GM21529 (cell line): ENCODE measurements around the gene FYB1.
"Not testable (repeated sequence)": the region's sequence is repeated elsewhere in the genome, so short reads cannot be mapped to it uniquely, and the experiment has no call there.

Experiments used
- ATAC-seq: cut with Tn5 transposase; IDR thresholded peaks from one replicate; pipeline ENCODE4 v1.9.1; 2021; ENCODE audit not compliant: unreplicated experiment

Gene FYB1

GRCh38 chr5:39231705-39232525 lies 12.6 kb upstream of the FYB1 start:
- ATAC-seq = no peak

- ATAC-seq = no peak
Measured at GRCh38 chr5:39228596-39228995, 9.2 kb upstream of the FYB1 start.

GRCh38 chr5:39226558-39226957 lies 7.2 kb upstream of the FYB1 start:
- no peak for ATAC-seq

- no peak for ATAC-seq
Measured at GRCh38 chr5:39226100-39226451, 6.7 kb upstream of the FYB1 start.

GRCh38 chr5:39225405-39226099 lies 6.2 kb upstream of the FYB1 start:
- no peak for ATAC-seq

- no peak for ATAC-seq
Measured at GRCh38 chr5:39224196-39224761, 4.9 kb upstream of the FYB1 start.

GRCh38 chr5:39223565-39224156 lies 4.3 kb upstream of the FYB1 start:
- ATAC-seq = no peak

GRCh38 chr5:39221671-39222070 lies 2.3 kb upstream of the FYB1 start:
- ATAC-seq = not testable (repeated sequence)

- ATAC-seq = no peak
Measured at GRCh38 chr5:39220280-39221030, 1.1 kb upstream of the FYB1 start.

- no peak for ATAC-seq
Measured at GRCh38 chr5:39218482-39219402, 621 bp downstream of the FYB1 start.

GRCh38 chr5:39217365-39218281 lies 1.7 kb downstream of the FYB1 start:
- peak; percentile 88 for ATAC-seq

GRCh38 chr5:39216631-39217030 lies 2.7 kb downstream of the FYB1 start:
- ATAC-seq = no peak

GRCh38 chr5:39215857-39216256 lies 3.5 kb downstream of the FYB1 start:
- no peak for ATAC-seq

GRCh38 chr5:39214912-39215709 lies 4.3 kb downstream of the FYB1 start:
- ATAC-seq = no peak

GRCh38 chr5:39213447-39214207 lies 5.7 kb downstream of the FYB1 start:
- no peak for ATAC-seq

- ATAC-seq = no peak
Measured at GRCh38 chr5:39211773-39212172, 7.6 kb downstream of the FYB1 start.

GRCh38 chr5:39209924-39210323 lies 9.4 kb downstream of the FYB1 start:
- ATAC-seq = no peak
